Measurements from ENCODE around the gene TATDN3.
"Not testable (repeated sequence)": the region's sequence is repeated elsewhere in the genome, so short reads cannot be mapped to it uniquely, and the experiment has no call there.

The TATDN3 gene

GRCh38 chr1:212838145-212838544 lies 46.5 kb downstream of the TATDN3 start:
- no peak for TF ChIP-seq CTCF (IDR thresholded peaks at IDR 0.05; ENCODE audit: borderline replicate concordance, control extremely low read depth, extremely low read depth, insufficient read depth, missing control alignments)
- in situ Hi-C loops (cut with MboI; ENCODE audit: low sequenced_read_pairs, unreplicated experiment): no loop called here
- no peak for DNase-seq (ENCODE audit: low spot score)

- DNase-seq (ENCODE audit: low spot score); in situ Hi-C loops (cut with MboI; ENCODE audit: low sequenced_read_pairs, unreplicated experiment): not testable (repeated sequence)
Observed at GRCh38 chr1:212844521-212844920, 52.8 kb downstream of the TATDN3 start.

GRCh38 chr1:212847549-212847948 lies 55.9 kb downstream of the TATDN3 start, which contains the start of gene SPATA45:
TSS of gene SPATA45 (minus strand) at chr1:212847649. CDS start at chr1:212836149, 11,500 bp downstream.
- in situ Hi-C loops (cut with MboI; ENCODE audit: low sequenced_read_pairs, unreplicated experiment): no loop called here
- DNase-seq (ENCODE audit: low spot score): no peak
- no peak for TF ChIP-seq CTCF (IDR thresholded peaks at IDR 0.05; ENCODE audit: borderline replicate concordance, control extremely low read depth, extremely low read depth, insufficient read depth, missing control alignments)

GRCh38 chr1:212852105-212852688 lies 60.5 kb downstream of the TATDN3 start:
- TF ChIP-seq CTCF (IDR thresholded peaks at IDR 0.05; ENCODE audit: borderline replicate concordance, control extremely low read depth, extremely low read depth, insufficient read depth, missing control alignments): no peak
- DNase-seq (ENCODE audit: low spot score): no peak
- in situ Hi-C loops (cut with MboI; ENCODE audit: low sequenced_read_pairs, unreplicated experiment): no loop called here

- TF ChIP-seq CTCF (IDR thresholded peaks at IDR 0.05; ENCODE audit: borderline replicate concordance, control extremely low read depth, extremely low read depth, insufficient read depth, missing control alignments): no peak
- in situ Hi-C loops (cut with MboI; ENCODE audit: low sequenced_read_pairs, unreplicated experiment): no loop called here
- DNase-seq (ENCODE audit: low spot score): no peak
Observed at GRCh38 chr1:212853658-212854057, 62.0 kb downstream of the TATDN3 start.

- TF ChIP-seq CTCF (IDR thresholded peaks at IDR 0.05; ENCODE audit: borderline replicate concordance, control extremely low read depth, extremely low read depth, insufficient read depth, missing control alignments): no peak
- no peak for DNase-seq (ENCODE audit: low spot score)
- in situ Hi-C loops (cut with MboI; ENCODE audit: low sequenced_read_pairs, unreplicated experiment): no loop called here
Observed at GRCh38 chr1:212856755-212857154, 65.1 kb downstream of the TATDN3 start.

GRCh38 chr1:212857992-212858460 lies 66.3 kb downstream of the TATDN3 start, which contains the start of gene FLVCR1:
TSS of gene FLVCR1 (plus strand) at chr1:212858275. CDS start at chr1:212858453, 178 bp downstream.
- in situ Hi-C loops (cut with MboI; ENCODE audit: low sequenced_read_pairs, unreplicated experiment): no loop called here
- peak; percentile 98 for DNase-seq (ENCODE audit: low spot score)
- no peak for TF ChIP-seq CTCF (IDR thresholded peaks at IDR 0.05; ENCODE audit: borderline replicate concordance, control extremely low read depth, extremely low read depth, insufficient read depth, missing control alignments)

All from GM13976 (cell line).